SHP77 (cell line): ENCODE results near the gene USP50.
"Not testable (repeated sequence)": the region's sequence is repeated elsewhere in the genome, so short reads cannot be mapped to it uniquely, and the experiment has no call there.

Experiments
- DNase-seq, 2 experiments: peaks; one replicate each; lab custom pipeline; 2025; lab: John Stamatoyannopoulos, UW

The USP50 gene

GRCh38 chr15:50503144-50503543 lies 43.3 kb downstream of the USP50 start:
- DNase-seq: no peak

GRCh38 chr15:50501815-50502214 lies 44.7 kb downstream of the USP50 start:
- DNase-seq: no peak

GRCh38 chr15:50500352-50500751 lies 46.1 kb downstream of the USP50 start:
- DNase-seq: no peak

GRCh38 chr15:50496692-50497091 lies 49.8 kb downstream of the USP50 start:
- no peak for DNase-seq

GRCh38 chr15:50494547-50494946 lies 51.9 kb downstream of the USP50 start:
- not testable (repeated sequence) for DNase-seq

GRCh38 chr15:50493625-50494024 lies 52.8 kb downstream of the USP50 start:
- DNase-seq: no peak

GRCh38 chr15:50487287-50487686 lies 59.2 kb downstream of the USP50 start:
- DNase-seq: no peak

- no peak for DNase-seq
Observed at GRCh38 chr15:50485389-50485788, 61.1 kb downstream of the USP50 start.

GRCh38 chr15:50484781-50485180 lies 61.7 kb downstream of the USP50 start:
- no peak for DNase-seq

- no peak for DNase-seq
Observed at GRCh38 chr15:50476143-50476542, 70.3 kb downstream of the USP50 start.

GRCh38 chr15:50471072-50471471 lies 75.4 kb downstream of the USP50 start:
- no peak for DNase-seq

GRCh38 chr15:50463423-50464358 lies 82.8 kb downstream of the USP50 start:
- no peak for DNase-seq

- no peak for DNase-seq
Observed at GRCh38 chr15:50458348-50459112, 87.9 kb downstream of the USP50 start.

GRCh38 chr15:50452927-50453326 lies 93.5 kb downstream of the USP50 start:
- DNase-seq: no peak
